A673 (cell line): ENCODE measurements around the gene SBF2. TPM values are rescaled to one million over a fixed set of nuclear protein-coding genes. Genes with fewer than 3 reads are reported as not detected.
"Not testable (repeated sequence)": the region's sequence is repeated elsewhere in the genome, so short reads cannot be mapped to it uniquely, and the experiment has no call there.

ENCODE experiments used
- BruUV-seq: library from RNA; stranded (reverse); fragments of 400-500 nt; replicated peaks from 2 replicates; lab custom pipeline; 2021; lab: Mats Ljungman, UMichigan
- CTCF ChIA-PET: fragments of 300-600 bp; sonication (Branson Sonifier 250); formaldehyde crosslinking; loops from one replicate; lab custom pipeline; 2022; ENCODE audit warnings: antibody characterized with exemption; lab: Charles Lee
- POLR2A ChIA-PET: fragments of 300-600 bp; sonication (Branson Sonifier 250); formaldehyde crosslinking; loops from one replicate; lab custom pipeline; 2022; ENCODE audit warnings: antibody characterized with exemption; ENCODE audit not compliant: low non-redundant PET; lab: Charles Lee
- DNase-seq: peaks from one replicate; pipeline ENCODE4 v3.0.0-alpha.2; 2015; ENCODE audit warnings: low spot score
- H3K27ac ChIP-seq: fragments of 200-600 bp; sonication (generic); 2 replicates; pipeline ENCODE4 v1.5.1; 2016; ENCODE audit warnings: mixed run types, low read depth, mild to moderate bottlenecking, mixed read lengths, antibody characterized with exemption, low read length; ENCODE audit not compliant: poor library complexity, severe bottlenecking
- H3K27me3 ChIP-seq: fragments of 200-600 bp; sonication (generic); replicated peaks from 2 replicates; pipeline ENCODE4 v1.6.1; 2017; ENCODE audit warnings: mixed run types, low read depth, mild to moderate bottlenecking, mixed read lengths, antibody characterized with exemption, low read length; ENCODE audit not compliant: insufficient read depth, poor library complexity
- H3K36me3 ChIP-seq: fragments of 200-600 bp; sonication (generic); 2 replicates; pipeline ENCODE4 v1.6.1; 2016; ENCODE audit warnings: mixed run types, mild to moderate bottlenecking, mixed read lengths, antibody characterized with exemption, low read length; ENCODE audit not compliant: insufficient read depth, poor library complexity, severe bottlenecking
- H3K4me1 ChIP-seq: fragments of 200-600 bp; sonication (generic); 2 replicates; pipeline ENCODE4 v1.6.1; 2017; ENCODE audit warnings: mixed run types, mild to moderate bottlenecking, mixed read lengths, antibody characterized with exemption, low read length; ENCODE audit not compliant: insufficient read depth, poor library complexity, severe bottlenecking
- H3K4me3 ChIP-seq: fragments of 200-600 bp; sonication (generic); 2 replicates; pipeline ENCODE4 v1.5.1; 2016; ENCODE audit warnings: low read depth, mixed run types, mild to moderate bottlenecking, mixed read lengths, low read length; ENCODE audit not compliant: poor library complexity, severe bottlenecking
- H3K9me3 ChIP-seq: fragments of 200-600 bp; sonication (generic); 2 replicates; pipeline ENCODE4 v1.6.1; 2016; ENCODE audit warnings: mixed run types, low read depth, mild to moderate bottlenecking, mixed read lengths, antibody characterized with exemption, low read length; ENCODE audit not compliant: poor library complexity, severe bottlenecking
- CTCF ChIP-seq: fragments of 300-800, 200-600 bp; sonication (generic); conservative IDR thresholded peaks from 2 replicates; pipeline ENCODE4 v1.5.1; 2017; ENCODE audit warnings: low read depth, mild to moderate bottlenecking, antibody characterized with exemption, low read length, moderate library complexity, mixed read lengths
- EZH2 ChIP-seq: fragments of 200-600 bp; sonication (generic); IDR thresholded peaks from 2 replicates; pipeline ENCODE4 v1.6.1; 2017; ENCODE audit warnings: borderline replicate concordance, low read depth, mild to moderate bottlenecking, mixed read lengths, antibody characterized with exemption, low read length; ENCODE audit not compliant: poor library complexity, severe bottlenecking
- intact Hi-C: fragments of 100-400 bp; cut with micrococcal nuclease; formaldehyde crosslinking; loops from one replicate; pipeline ENCODE4 v1.10.0; 2022; ENCODE audit not compliant: unreplicated experiment
- total RNA-seq: library from RNA; stranded (reverse); gene quantifications from 2 replicates; pipeline ENCODE4 v1.2.3, GENCODE V29; 2021

Gene SBF2
- total RNA-seq, 1 experiment from 2014 or later: 31.8 TPM

GRCh38 chr11:9905501-9905951, 388.5 kb downstream of the SBF2 start:
- no peak for TF ChIP-seq CTCF
- no peak for TF ChIP-seq EZH2
- CTCF ChIA-PET: interaction anchor here (0.7 kb wide), 1 partner anchor 402 kb away, joined by 4 read pairs; no protein-coding TSS in a partner anchor
- DNase-seq: peak; percentile 38
- H3K36me3 ChIP-seq: no peaks in the 10 kb centered on the region
- intact Hi-C loops: loop anchor here (5.0 kb wide), 1 partner anchor 67 kb away; no protein-coding TSS in a partner anchor
- H3K27me3 ChIP-seq: no peaks in the 10 kb centered on the region
- H3K4me3 ChIP-seq: no peak overlapping the region
- H3K4me1 ChIP-seq: peaks cover 31% of the 10 kb centered on the region
- H3K27ac ChIP-seq: peak overlapping the region; percentile 88
- BruUV-seq: no TSS peak
- POLR2A ChIA-PET: no interaction called here
- no peaks in the 10 kb centered on the region for H3K9me3 ChIP-seq

DNA sequence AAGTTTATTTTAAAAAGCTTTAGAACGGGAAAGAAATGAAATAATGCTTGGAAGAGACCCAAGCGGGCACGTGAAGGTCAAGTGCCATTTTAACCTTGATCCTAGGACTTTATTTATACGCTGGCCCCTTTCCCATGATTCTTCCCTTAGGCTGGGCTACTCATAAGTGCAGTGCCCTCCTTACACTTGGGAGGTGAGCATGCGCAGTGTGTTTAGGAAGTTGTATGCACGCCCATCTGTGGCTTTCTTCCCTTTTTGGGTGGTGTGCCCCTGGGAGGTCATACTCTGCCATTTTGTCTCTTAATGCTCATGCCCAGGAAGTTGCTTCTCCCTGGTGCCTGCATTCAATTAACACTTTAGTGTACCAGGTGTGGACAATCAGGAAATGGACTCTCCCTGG, 390.4 kb downstream of the SBF2 start:
- no peak overlapping the region for H3K27ac ChIP-seq
- TF ChIP-seq EZH2 (no peak), CTCF (no peak)
- CTCF ChIA-PET: no interaction called here
- DNase-seq: no peak
- no peak overlapping the region for H3K4me3 ChIP-seq
- H3K4me1 ChIP-seq: peaks cover 31% of the 10 kb centered on the region
- no peaks in the 10 kb centered on the region for H3K27me3 ChIP-seq
- POLR2A ChIA-PET: no interaction called here
- H3K9me3 ChIP-seq: no peaks in the 10 kb centered on the region
- intact Hi-C loops: no loop called here
- H3K36me3 ChIP-seq: no peaks in the 10 kb centered on the region
- no TSS peak for BruUV-seq

DNA sequence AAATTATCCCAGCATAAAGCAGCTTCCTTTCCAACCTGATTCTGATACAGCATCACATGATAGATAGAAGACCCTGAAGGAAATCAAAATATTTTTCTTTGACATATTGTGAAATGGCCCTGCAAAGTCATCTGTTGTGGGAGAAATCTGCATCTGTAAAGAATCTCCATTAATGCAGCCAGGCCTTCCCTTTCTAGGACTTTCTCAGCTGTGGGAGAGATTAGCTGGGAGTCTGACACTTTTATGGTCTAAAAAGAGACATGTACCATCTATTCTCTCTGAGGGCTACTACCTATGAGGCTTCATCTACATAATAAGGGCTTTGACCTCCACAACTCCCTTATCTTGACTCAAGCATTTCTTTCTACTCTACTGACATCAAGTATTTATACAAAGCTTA, 392.1 kb downstream of the SBF2 start:
- intact Hi-C loops: no loop called here
- BruUV-seq: no TSS peak
- no peak overlapping the region for H3K27ac ChIP-seq
- H3K4me1 ChIP-seq: peaks cover 20% of the 10 kb centered on the region
- no peak overlapping the region for H3K4me3 ChIP-seq
- POLR2A ChIA-PET: no interaction called here
- H3K9me3 ChIP-seq: no peaks in the 10 kb centered on the region
- H3K27me3 ChIP-seq: no peaks in the 10 kb centered on the region
- CTCF ChIA-PET: no interaction called here
- H3K36me3 ChIP-seq: no peaks in the 10 kb centered on the region
- TF ChIP-seq EZH2 (no peak), CTCF (no peak)
- no peak for DNase-seq

GRCh38 chr11:9900253-9900652, 393.8 kb downstream of the SBF2 start:
- DNase-seq, POLR2A ChIA-PET, H3K4me3 ChIP-seq: not testable (repeated sequence)

More at GRCh38 chr11:9900253-9900652, 393.8 kb downstream of the SBF2 start:
- H3K27ac ChIP-seq, CTCF ChIA-PET, intact Hi-C loops, H3K27me3 ChIP-seq, H3K9me3 ChIP-seq, H3K4me1 ChIP-seq, H3K36me3 ChIP-seq, BruUV-seq: not testable (repeated sequence)
